WERI-Rb-1 (cell line): ENCODE results near the gene FAHD2A.
"Not testable (repeated sequence)": the region's sequence is repeated elsewhere in the genome, so short reads cannot be mapped to it uniquely, and the experiment has no call there.

Experiments used
- DNase-seq: peaks from one replicate; pipeline ENCODE4 v3.0.0-alpha.2; 2020
- H3K27ac ChIP-seq: fragments of 250-450 bp; sonication (Bioruptor Pico); 2 replicates; pipeline ENCODE4 v1.5.1; 2020; ENCODE audit warnings: mild to moderate bottlenecking, moderate library complexity
- H3K27me3 ChIP-seq: fragments of 250-450 bp; sonication (Bioruptor Pico); 2 replicates; pipeline ENCODE4 v1.5.1; 2021; ENCODE audit warnings: mild to moderate bottlenecking, low read depth, moderate library complexity; ENCODE audit not compliant: insufficient read depth, severe bottlenecking
- H3K36me3 ChIP-seq: fragments of 250-450 bp; sonication (Bioruptor Pico); 2 replicates; pipeline ENCODE4 v1.5.1; 2020; ENCODE audit warnings: mild to moderate bottlenecking, moderate library complexity
- H3K4me3 ChIP-seq: 2 replicates; pipeline ENCODE4 v1.5.1; 2011; ENCODE audit warnings: low read depth, mild to moderate bottlenecking, control low read depth, low read length
- H3K9me3 ChIP-seq: fragments of 250-450 bp; sonication (Bioruptor Pico); 2 replicates; pipeline ENCODE4 v1.5.1; 2021; ENCODE audit warnings: mild to moderate bottlenecking, moderate library complexity; ENCODE audit not compliant: severe bottlenecking

FAHD2A gene

GRCh38 chr2:95429748-95430467, 27.4 kb downstream of the FAHD2A start:
- H3K4me3 ChIP-seq, DNase-seq: not testable (repeated sequence)

GRCh38 chr2:95433373-95433772, 30.9 kb downstream of the FAHD2A start:
- H3K9me3 ChIP-seq, H3K27me3 ChIP-seq, H3K36me3 ChIP-seq, DNase-seq, H3K27ac ChIP-seq, H3K4me3 ChIP-seq: not testable (repeated sequence)

More at GRCh38 chr2:95429748-95430467, 27.4 kb downstream of the FAHD2A start:
- H3K36me3 ChIP-seq, H3K9me3 ChIP-seq, H3K27ac ChIP-seq, H3K27me3 ChIP-seq: not testable (repeated sequence)

- H3K27ac ChIP-seq: not testable (repeated sequence)
These were observed 31.5 kb downstream of the FAHD2A start for GRCh38 chr2:95433973-95434372.

GRCh38 chr2:95434507-95435076, 32.1 kb downstream of the FAHD2A start:
- H3K9me3 ChIP-seq, H3K36me3 ChIP-seq, DNase-seq, H3K27ac ChIP-seq, H3K4me3 ChIP-seq, H3K27me3 ChIP-seq: not testable (repeated sequence)

More at GRCh38 chr2:95433973-95434372, 31.5 kb downstream of the FAHD2A start:
- DNase-seq, H3K36me3 ChIP-seq, H3K4me3 ChIP-seq, H3K9me3 ChIP-seq, H3K27me3 ChIP-seq: not testable (repeated sequence)

GRCh38 chr2:95435162-95435871, 32.8 kb downstream of the FAHD2A start:
- not testable (repeated sequence) for DNase-seq, H3K36me3 ChIP-seq, H3K4me3 ChIP-seq, H3K27me3 ChIP-seq, H3K9me3 ChIP-seq, H3K27ac ChIP-seq

GRCh38 chr2:95435872-95436209, 33.3 kb downstream of the FAHD2A start:
- not testable (repeated sequence) for H3K9me3 ChIP-seq, H3K4me3 ChIP-seq, H3K36me3 ChIP-seq, H3K27me3 ChIP-seq, DNase-seq, H3K27ac ChIP-seq

- H3K27ac ChIP-seq, DNase-seq, H3K9me3 ChIP-seq, H3K27me3 ChIP-seq, H3K4me3 ChIP-seq, H3K36me3 ChIP-seq: not testable (repeated sequence)
These were observed 40.1 kb downstream of the FAHD2A start for GRCh38 chr2:95442474-95443099.

- not testable (repeated sequence) for DNase-seq, H3K4me3 ChIP-seq, H3K36me3 ChIP-seq, H3K27me3 ChIP-seq, H3K27ac ChIP-seq, H3K9me3 ChIP-seq
These were observed 42.8 kb downstream of the FAHD2A start for GRCh38 chr2:95445317-95445716.

- H3K27ac ChIP-seq, H3K4me3 ChIP-seq, H3K36me3 ChIP-seq, DNase-seq, H3K27me3 ChIP-seq, H3K9me3 ChIP-seq: not testable (repeated sequence)
These were observed 60.8 kb downstream of the FAHD2A start for GRCh38 chr2:95463292-95463691.
